GM18858 (cell line): Measurements from ENCODE around the gene CARMIL1.
A peak's percentile ranks its signal among the peaks of the same experiment; 100 is the strongest.
"Not testable (repeated sequence)": the region's sequence is repeated elsewhere in the genome, so short reads cannot be mapped to it uniquely, and the experiment has no call there.

Source experiments
- ATAC-seq: cut with Tn5 transposase; IDR thresholded peaks from one replicate; pipeline ENCODE4 v1.9.1; 2021; ENCODE audit not compliant: unreplicated experiment

CARMIL1 gene

GRCh38 chr6:25365154-25365553, 86.0 kb downstream of the CARMIL1 start:
- no peak for ATAC-seq

- ATAC-seq = no peak
Observed at GRCh38 chr6:25366903-25367545, 87.8 kb downstream of the CARMIL1 start.

DNA sequence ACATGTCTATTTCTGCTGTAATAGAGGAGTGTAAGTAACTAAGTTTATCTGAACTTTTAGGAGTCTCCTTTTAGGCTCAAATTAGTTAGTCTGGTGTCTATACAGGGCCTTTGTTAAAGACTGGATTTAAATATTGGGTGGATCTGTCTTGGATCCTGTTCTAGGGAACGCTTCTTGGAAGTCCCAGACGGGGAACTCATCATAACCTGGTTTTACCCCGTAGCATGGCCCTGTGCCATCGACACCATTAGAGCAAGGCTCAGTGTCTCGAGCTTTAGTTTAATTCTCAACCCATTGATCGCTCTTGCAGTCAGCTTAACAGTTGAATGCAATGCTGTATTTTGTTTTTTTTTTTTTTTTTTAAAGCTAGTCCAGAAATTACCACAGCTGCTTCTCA, 89.9 kb downstream of the CARMIL1 start:
- no peak for ATAC-seq

DNA sequence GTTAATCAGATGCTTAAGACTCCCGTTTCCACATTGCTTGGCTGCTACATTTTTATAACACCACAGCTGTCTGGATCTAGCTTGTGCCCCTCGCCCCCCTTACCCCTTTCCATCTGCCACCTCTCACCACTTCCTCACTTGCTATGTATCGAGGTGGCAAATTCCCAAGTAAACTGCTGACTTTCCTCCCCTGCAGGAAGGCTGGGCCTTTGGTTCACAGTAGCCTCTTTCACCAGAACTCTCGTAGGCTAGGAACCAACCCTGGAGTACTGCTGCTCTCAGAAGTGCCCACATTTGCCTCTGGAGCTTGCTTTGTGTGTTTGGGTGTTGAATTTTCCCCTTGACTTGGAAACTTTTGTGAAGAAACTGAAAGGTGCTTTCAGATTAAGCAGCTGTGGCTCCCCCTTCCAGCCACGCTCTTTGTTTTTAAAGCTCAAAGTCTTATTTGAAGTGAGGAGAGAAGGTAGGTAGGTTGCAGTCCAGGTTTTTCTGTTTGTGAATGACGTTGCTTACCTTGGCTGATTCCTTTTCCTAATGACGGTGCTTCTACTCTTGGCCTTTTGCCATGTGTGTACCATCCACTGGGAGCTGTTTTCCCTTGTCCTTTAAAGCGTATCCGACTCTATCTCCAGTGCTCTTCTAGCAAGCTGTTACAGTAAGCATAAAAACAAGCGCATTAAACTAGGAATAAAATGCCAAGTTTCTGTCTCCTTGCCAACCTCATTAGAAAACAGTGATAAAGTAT, 90.4 kb downstream of the CARMIL1 start:
- ATAC-seq = no peak

- ATAC-seq = no peak
Observed at GRCh38 chr6:25370178-25371036, 91.2 kb downstream of the CARMIL1 start.

- no peak for ATAC-seq
Observed at GRCh38 chr6:25371037-25371347, 91.8 kb downstream of the CARMIL1 start.

GRCh38 chr6:25375125-25375524, 96.0 kb downstream of the CARMIL1 start:
- no peak for ATAC-seq

- no peak for ATAC-seq
Observed at GRCh38 chr6:25377664-25378063, 98.5 kb downstream of the CARMIL1 start.

- no peak for ATAC-seq
Observed at GRCh38 chr6:25381077-25381476, 101.9 kb downstream of the CARMIL1 start.

- not testable (repeated sequence) for ATAC-seq
Observed at GRCh38 chr6:25382476-25382875, 103.3 kb downstream of the CARMIL1 start.

DNA sequence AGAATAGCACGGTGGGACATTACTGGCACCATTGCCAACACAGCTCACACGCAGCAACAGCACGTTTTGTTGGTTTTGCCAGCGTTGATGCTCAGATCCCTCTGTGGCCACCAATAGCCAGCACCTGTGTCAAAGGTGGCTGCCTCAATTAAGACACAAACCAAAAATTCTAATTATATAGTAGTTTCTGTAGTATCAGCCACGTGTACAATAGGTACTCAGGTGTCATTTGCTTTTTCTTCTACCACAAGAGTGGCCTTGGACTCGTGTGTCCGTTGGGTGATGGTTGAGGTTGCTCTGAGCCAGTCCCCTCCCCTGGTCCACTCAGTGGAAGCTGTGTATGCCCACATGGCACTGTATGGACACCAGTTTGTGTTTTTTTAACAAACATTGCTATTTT, 105.1 kb downstream of the CARMIL1 start:
- ATAC-seq = no peak

DNA sequence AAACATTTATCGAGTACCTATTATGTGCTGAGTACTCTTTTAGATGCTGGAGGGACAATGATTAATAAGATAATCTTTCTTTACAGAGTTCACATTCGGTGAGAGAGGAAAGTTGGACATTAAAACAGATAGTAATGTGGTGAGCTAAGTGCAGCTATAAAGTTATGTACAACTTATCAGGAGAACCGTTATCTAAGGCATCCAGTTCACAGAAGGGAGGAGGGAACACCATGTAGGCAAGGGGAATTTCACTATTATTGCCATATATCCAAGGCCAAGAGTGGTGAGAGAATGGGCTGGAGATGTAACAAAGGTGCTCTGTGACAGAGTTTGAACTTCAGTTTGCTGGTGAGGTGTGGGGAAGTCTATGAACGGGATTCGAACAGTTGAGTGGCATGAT, 105.8 kb downstream of the CARMIL1 start:
- no peak for ATAC-seq

DNA sequence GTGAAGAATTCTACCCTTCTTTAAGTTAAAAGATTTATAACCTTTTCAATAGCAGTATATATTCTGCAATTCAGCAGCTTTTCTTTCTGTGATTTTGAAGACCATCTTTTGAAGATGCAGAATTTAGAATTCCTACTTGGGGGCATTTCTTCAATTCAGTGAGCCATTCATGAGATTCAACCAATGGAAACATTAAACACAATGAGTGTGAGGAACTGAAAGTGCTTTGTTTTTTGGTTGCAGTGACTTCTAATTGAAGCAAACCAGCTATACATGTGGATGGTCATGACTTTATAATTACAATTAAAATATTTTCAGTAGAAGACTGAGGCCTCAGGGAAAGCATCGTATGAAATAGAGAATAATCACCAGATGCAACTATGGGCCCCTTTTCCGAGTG, 108.3 kb downstream of the CARMIL1 start:
- ATAC-seq = peak; percentile 55

DNA sequence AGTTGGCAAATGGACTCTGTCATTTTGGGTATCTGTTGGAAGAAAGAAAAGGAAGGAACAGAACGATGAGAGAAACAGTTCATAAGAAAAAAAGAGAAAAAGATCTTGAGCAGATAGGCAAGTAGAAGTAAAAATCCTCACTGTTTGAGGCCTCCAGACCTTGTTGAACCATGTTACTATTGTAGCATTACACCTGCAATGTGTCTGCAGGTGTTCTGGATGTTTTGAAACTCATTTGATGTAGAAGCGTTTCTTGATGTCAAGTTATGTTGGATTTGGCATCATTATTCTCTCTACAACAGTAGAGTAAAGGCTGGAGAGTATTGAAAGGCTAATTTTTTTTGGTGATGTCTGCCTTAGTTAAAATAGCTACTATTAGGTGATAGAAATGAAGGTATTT, 108.7 kb downstream of the CARMIL1 start:
- ATAC-seq = no peak

DNA sequence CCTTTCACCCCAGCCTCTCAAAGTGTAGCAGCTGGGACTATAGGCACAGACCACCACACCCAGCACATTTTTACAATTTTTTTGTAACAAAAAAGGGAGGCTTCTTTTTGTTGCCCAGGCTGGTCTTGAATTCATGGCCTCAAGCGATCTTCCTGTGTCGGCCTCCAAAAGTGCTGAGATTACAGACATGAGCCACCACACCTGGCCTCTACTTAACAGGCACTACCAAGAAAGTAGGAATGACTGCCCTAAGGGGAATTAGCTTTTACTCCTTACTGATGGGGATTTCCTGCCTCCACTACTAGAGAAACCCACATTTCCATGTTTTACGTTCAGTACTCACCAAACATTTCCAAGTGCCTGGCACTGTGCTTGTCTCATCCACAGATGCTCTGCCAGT, 109.6 kb downstream of the CARMIL1 start:
- ATAC-seq = no peak

DNA sequence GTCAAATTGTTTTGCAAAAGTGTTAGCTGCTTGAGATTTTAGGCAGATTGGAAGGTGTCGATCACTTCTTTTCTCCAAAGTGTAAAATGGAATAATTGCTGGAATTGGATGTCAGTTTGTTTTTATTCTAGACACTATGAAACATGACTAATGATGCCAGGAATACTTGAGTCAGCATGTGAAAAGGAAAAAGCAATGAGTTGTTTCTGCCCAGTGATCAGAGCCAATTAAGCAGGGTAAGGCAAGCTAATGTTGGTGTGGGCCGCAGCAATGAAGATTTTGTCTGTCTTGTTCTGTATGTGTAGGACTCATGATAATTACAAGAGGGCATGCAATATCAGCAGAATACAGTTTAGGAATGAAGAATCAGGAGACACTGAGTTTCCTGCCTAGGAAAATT, 110.3 kb downstream of the CARMIL1 start:
- ATAC-seq = no peak

DNA sequence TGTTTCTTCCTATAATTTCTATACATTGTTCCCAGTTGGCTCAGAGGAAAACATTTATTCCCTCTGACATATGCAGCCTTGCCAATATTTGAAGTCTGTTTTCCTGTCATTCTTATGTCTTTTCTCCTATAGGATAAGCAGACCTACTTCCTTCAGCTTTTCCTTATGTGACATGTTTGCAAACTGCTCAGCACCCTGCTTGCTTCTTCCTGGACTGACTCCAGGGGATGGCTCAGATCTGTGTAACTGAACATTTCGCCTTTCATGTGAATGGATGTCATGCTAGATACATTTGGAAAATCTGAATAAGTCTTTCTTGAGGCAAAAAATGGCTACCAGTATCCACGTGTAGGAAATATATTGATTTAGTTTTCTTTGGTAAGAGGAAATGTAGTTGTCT, 113.2 kb downstream of the CARMIL1 start:
- no peak for ATAC-seq

DNA sequence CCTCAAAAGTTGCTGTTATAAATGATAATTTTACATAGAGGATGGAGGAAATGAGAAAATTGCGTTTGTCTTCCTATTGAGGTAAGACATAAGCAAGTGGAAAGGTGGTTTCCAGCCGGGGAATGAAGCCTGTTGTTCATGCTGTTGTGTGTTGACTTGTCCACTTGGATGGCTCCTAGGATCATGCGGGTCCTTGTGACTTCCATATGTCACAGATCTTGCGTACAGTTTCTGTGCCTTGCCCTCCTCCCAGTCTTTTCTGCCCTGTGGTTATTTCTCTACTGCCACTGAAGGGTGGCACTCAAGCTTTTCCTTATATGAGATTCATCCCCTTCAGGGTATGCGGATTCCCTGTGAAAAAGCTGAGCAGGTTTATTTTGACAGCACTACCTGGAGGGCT, 116.6 kb downstream of the CARMIL1 start:
- no peak for ATAC-seq

GRCh38 chr6:25397406-25397805, 118.2 kb downstream of the CARMIL1 start:
- no peak for ATAC-seq

GRCh38 chr6:25399885-25400284, 120.7 kb downstream of the CARMIL1 start:
- no peak for ATAC-seq

DNA sequence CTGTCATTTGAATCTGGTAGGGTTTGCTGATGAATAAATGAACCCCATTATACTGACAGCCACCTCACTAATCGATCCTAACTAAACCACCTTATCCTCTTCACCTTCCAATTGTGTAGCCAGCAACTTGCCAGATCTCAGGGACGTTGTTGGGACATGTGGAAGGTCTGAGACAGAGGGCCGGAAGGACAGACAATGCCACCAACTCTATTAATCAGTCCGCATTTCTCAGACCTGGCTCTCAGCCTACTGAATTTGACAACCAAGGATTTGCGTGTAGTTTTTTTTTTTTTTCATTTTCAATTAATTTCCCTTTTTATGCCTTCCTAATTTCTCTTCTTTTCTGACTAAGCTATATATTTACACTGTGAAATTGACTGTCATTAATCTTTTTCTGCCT, 122.5 kb downstream of the CARMIL1 start:
- ATAC-seq = no peak

DNA sequence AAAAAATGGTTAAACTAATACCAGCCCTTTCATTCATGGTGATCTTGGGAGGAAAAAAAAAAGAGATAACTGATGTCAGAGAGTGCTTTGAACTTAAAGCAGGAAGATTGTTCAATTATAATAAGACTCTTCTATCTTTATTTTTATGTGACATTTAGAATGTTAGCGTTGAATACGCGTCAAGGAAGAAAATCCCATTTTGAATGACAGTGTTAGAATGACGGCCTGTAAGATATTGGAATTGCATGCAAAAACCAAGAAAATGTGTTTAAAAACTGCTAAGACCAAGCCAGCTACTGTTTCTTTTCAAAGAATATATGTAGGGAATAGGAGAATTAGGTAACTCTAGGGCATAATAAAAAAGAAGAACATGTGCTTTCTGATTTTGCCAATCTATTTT, 123.0 kb downstream of the CARMIL1 start:
- no peak for ATAC-seq
